Middle frontal gyrus (tissue), 1 donor: ENCODE measurements around the gene FLRT3.

Experiments used
- DNase-seq: peaks from one replicate; pipeline ENCODE4 v3.0.0-alpha.2; 2015; ENCODE audit warnings: low spot score; ENCODE audit errors: extremely low spot score

The FLRT3 gene

DNA sequence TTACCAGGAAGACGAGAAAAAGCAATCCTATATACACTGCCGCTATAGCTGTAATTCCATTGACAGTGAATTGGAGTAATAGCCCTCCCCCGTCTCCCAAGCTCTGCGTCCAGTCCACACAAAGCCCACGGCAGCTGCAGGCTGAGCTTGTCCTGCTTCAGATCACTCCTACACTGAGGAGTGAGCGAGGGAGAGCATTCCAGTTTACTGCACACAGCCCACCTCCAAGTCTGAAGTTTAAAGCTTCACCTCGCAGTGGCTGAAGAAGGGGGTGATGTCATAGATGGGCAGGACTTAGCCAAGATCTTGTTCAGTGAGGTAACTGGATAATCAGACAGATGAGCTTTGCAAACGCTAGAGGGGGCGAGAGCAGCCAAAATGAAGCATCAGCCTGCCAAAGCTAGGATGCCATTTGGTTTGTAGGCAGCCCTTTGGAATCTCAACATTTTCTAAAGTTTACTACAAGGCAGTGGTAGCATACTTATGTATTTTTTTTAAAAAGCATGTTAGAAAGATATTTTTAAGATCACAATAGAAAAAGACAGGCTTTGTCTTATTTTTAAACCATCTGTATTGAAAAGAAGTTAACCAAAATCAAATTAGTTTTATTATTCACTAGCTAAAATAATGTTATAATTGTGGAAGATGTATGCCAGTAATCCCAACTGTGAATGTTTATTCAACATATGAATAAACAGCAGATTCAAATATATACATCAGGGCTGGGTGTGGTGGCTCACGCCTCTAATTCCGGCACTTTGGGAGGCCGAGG, at the start of gene FLRT3:
TSS of gene FLRT3 (minus strand) at position 213 of the 772 bp plus-strand sequence. CDS start 10,106 bp downstream, outside the sequence.
- peak; percentile 79 for DNase-seq

DNA sequence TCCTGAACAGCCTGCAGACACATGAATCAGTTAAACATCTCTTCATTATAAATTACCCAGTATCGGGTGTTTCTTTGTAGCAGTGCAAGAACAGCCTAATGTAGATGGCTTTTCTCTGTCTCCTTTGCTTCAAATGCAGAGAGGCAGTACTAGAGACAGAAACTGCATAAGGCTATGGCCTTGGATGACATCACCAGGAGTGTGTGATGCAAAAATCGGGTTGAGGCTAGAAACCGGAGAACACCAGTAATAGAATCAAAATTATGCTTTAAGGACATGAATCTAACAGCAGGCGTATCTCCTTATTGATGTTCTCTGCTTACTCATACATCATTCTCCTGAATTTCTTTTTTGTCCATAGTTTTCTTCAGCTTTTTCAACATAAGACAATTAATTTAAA, 49.3 kb upstream of the FLRT3 start:
- DNase-seq, result no peak

DNA sequence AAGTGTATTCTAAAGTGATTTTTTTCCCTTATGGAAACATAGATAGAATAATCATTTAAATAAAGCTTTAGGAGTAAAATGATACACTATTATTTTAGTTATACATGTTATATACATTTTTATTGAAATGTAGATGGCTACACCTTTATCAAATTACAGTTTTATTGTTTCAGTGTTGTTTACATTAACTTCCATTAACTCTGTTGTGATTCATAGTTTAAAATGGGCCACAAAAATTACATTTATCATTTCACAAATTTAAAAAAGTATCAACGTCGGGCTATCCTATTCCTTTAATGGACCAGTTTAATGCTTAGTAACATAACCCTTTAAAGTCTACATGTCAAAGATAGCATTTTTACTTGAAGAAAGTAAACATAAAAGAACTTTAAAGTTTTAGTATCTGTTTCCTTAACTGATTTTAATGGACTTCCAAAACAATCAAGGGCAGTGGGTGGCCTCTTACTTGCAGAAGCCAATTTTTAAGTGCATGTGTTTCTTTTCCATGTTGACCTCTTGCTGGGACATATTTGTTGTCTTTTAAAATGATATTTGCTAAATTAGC, 47.8 kb upstream of the FLRT3 start:
- DNase-seq, result no peak

DNA sequence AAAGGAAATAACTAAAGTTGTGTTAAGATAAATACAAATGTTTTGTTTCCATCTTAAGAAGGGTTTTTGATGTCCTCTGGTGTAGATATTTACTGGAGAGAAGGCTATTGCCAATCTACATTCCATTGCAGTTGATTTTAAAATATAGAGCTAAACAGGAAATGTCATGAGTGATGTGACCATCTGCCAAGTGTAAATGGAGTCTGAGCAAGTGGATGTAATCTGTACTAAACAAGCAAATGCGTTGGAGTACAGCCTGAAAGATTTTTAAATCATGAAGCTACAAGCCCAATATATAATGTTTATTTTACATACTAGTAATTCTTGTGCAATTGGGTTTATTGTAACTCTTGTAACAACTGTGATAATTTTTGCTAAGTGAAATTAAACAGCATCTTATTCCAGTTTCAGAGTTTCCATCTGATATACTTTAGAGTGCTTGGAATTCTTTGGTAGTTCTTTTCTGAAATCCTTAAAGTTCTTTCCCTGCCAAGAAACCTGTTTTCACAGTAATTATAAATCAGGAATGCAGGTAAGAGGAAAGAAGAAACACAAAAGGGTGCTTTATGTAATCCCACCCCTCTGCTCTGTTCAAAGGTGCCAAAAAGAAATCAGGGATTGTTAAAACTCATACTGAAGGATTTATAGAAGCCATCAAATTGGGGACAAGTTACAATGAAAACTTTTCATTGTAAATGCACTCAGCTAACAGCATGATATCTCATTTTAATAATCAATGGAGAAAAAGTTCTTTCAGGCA, 47.2 kb upstream of the FLRT3 start:
- no peak for DNase-seq

DNA sequence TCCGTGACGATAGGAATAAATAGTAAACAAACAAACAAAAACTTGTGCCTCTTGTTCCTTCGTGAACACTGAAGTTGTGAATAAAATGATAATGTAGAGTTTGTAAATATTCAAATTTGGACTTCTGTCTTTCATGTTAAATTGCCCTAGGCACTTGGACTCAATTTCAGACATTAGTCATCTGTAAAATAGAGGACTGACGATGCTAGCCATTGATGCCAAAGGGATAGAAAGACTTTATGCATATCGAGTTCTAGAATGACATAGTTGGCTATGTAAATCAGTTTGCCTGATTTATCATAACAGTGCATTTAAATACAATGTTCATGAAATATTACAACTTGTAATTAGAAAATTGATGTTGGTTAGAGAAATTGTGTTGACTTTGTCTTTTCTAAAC, 45.9 kb upstream of the FLRT3 start:
- DNase-seq, result no peak

DNA sequence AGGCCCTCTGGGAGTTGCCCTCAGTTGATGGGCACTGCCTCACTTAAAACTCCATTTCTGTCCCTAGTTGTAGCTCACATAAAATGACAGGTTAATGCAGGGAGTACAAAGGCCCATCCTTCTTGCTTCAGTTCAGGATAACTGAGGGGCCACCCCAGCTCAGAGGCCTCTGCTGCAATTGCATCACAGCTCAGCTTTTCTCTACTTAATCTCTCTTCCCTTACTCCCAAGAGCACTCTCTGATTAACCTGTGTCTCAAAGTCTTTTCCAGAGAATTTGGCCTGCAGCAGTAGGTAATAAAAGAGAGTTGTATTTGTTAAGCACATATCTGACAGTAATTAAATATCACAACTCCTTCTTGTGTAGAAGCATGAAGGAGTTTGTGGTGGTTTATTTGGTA, 40.9 kb upstream of the FLRT3 start:
- DNase-seq, result no peak

DNA sequence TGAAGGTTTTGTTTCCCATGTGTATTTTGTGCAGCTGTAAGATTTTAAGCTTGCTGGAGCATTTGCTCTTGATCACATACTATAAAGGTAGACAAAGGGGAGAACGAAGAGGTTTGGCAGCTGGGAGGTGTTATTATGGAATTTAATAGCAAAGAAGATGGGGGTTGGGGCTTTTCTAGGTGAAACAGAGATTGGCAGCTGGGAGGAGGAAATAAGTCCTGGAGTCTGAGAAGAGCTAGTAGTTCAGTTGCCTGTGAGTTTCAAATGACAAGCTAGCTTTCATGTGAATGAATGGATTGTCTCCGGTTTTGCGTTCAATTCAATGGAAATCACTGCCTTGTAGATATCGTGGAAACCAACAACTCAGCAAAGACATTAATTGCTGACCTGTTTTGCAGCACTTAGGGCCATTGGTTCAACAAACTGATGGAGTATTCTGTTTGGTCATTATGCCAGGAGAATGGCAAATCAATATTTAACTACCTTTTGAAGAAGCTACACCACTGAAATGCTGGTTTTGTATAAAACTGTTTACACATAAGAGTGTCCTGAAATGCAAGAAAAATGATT, 38.1 kb upstream of the FLRT3 start:
- DNase-seq, result no peak

DNA sequence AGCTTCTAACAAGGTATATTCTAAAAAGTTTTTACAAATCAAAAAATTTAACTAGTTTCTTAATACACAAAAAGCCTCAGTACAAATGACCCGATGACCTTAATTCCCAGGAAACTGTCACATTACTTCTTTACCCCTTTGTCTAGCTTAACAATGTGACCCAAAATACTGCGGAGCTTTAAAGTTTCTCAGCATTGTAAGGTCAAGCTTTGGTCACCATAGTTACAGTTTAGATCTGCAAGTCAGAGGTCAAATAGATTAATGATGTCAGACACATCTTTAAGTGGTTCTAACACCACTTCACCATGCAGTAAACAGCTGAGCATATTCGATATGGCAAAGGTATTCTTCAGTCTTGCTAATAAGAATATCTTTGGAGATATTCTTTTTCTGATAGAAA, 36.8 kb upstream of the FLRT3 start:
- no peak for DNase-seq

DNA sequence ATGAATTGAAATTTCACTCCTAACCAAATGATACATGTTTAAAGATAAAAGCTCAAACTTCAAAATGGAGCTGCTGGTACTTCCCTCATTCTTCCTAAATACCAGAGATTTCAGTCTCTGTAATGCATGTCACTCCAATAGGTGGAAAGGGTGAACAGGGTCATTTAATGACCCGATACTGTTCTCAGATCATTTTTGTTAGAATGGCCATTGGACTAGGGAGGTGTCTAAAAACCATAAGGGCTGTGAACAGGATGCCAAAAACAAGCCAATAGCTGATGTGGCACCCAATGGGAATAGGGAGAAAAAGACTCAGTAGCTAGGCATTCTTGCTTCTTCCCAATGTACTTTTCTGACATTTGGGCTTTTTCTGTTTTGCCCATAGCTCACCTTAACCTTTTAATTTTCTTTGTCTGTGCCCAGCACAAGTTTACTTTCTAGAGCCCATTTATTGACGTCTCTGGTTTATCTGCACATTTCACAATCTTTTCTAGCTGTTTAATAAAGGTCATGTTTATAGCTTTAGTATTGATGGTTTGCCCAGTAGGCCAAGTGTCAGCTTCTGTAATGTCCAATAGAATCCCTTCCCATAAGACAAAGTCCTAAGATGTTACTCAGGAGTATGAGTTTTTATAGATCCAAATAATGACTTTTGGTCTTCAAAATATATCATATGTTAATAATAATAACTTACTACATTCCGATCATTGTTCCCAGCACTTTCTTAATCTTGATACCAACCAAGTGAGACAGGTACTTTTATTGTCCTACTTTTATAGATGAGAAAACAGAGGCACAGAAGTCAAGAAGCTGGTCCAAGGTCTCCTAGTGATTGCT, 24.3 kb upstream of the FLRT3 start:
- no peak for DNase-seq

DNA sequence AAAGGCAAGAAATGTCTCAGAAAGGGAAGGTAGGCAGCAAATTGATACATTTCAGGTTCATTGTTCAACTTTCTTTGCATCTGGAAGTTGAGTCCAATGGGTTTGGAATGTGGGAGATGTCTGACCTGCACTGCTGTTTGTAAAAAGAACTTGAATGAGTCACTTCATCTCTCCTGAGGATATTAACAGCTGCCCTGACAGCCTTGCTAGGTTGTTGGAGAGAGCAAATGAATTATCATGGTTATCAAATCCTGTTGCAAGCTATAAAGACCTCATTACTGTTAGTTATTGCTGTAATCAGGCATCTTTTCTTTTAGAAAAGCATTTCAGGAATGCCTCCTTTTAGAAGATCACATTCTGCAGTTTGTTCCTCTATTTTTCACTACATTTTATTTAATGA, 23.0 kb upstream of the FLRT3 start:
- DNase-seq, result no peak

DNA sequence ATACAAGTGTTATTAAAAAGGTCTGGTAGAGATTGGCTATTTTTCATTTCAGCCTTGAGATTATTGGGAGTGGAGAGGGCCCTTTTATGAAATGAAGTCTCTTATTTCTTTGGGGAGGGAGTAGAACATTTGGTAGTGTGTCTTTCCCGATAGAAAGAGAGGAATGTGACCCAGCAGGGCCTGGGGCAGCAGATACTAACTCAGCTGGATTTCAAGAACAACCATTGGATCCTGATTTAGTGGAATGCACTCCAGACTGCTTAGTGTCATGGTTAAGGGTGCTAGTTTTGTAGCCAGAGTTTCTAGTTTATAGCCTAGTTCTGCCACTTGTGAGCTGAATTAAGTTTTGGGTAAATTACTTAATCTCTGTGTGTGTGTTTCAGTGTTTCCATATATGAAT, 18.4 kb upstream of the FLRT3 start:
- DNase-seq, result no peak

DNA sequence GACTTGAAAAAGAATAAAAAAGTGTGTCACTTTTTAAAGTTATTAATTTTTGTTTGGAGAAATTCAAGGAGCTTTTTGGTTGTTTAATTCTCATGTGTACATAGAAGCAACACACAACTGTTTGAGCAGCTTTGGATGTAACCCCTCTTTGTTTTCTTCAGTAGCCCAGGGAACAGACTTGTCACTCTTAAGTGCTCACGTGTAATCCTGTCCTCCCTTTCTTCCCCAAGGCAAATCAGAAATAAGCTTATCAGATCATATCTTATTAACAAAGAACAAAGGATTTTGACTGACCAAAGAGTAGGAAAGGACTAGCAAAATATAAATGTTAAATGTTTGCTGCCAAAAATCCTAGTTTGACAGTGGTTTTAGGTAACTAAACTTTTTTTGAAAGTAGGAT, 7.3 kb upstream of the FLRT3 start:
- DNase-seq, result no peak

DNA sequence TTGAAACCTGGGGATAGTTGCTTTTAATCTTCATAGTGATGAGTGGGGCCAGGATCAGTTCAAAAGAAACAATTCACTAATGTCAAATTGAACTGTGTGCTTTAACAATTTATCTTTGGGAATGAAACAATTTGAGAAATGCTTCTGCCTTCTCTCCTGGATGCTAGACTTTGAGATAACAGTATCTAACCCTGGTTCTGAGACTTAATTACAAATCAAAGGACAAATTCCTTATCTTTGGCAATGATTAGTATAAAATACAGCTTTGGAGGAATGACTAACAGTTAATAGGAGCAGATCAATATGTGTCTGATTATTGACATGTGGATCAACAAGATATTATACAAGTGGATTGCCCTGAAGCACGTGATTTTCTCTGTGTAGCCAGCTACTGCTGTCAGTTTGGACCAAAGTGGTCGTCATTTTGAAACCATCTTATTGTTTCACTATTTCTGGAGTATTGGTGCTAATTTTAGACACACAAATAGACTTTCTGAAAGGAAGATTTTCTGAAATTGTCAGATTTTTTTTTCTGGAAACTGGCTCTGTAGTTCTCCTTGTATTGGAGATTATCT, 6.2 kb upstream of the FLRT3 start:
- no peak for DNase-seq

DNA sequence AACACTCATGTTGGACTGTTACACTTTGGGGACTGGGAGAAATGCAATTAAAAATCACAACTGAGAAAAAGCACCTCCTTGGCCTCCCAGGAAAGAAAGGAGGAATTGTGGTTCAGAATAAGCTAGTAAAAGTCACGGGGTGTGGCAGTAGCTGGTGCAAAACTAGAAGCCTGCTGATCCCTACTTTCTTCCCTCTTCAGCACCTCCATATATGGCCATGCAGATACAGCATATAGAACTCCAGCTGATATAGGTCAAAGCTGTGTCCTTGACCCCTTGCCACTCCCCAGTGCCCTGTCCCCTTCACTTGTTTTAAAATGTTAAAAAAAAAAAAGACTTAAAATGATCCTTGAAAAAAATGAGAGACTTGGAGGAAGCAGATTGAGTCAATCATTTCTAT, 5.5 kb upstream of the FLRT3 start:
- DNase-seq, result no peak

DNA sequence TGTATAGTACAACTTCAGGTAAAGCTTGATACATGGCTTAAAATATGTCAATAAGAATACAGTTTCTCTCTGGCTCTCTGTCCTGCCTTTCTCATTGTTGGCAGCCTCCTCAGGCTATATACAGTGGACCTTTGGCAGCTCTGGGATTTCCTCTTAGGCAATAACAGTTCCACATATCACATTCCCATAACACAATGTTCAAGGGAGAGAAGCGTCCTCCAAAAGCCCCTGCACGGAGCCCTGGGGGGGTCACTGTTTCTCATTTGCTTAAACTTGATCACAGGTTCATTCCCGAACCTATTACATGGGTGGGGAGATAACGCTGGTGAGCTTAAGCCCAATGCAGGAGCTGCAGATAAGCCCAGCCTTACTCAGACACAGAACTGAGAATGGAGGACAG, 4.4 kb upstream of the FLRT3 start:
- no peak for DNase-seq

DNA sequence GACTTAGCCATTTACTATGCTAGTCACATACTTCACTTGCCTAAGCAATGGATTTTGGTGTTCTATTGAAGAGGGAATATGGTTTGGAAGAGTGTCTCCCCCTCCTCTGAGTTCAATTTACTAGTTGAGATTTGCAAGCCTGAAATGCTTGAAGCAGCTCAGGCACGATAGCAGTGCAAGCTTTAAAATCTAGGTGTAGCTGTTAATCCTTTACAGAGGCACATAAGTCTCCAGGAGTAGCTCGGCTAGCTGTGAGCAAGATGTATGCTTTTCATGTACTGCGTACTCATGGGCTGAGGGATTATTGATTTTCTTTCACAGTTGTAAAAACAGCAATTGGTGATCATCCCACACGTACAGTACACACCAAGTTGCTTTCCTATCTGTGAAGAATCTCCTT, 726 bp downstream of the FLRT3 start:
- no peak for DNase-seq

DNA sequence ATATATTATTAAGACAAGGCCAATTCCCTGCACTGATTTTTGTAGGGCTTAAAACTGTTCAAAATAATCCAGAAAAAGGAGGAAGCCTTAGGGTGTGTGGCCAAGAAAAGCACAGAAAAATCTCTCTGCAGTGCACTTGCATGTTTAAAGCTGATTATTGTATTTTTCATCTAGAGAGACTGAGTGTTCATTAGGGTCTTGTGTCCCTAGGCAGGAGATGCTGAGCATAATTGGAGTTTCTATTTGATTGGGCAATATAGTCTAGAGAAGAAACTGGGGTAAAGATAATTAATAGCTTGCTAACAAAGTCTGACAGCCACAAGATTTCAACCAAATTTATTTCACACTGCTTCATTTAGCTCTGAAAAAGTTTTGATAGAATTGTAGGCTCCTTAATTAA, 2.4 kb downstream of the FLRT3 start:
- DNase-seq, result no peak

DNA sequence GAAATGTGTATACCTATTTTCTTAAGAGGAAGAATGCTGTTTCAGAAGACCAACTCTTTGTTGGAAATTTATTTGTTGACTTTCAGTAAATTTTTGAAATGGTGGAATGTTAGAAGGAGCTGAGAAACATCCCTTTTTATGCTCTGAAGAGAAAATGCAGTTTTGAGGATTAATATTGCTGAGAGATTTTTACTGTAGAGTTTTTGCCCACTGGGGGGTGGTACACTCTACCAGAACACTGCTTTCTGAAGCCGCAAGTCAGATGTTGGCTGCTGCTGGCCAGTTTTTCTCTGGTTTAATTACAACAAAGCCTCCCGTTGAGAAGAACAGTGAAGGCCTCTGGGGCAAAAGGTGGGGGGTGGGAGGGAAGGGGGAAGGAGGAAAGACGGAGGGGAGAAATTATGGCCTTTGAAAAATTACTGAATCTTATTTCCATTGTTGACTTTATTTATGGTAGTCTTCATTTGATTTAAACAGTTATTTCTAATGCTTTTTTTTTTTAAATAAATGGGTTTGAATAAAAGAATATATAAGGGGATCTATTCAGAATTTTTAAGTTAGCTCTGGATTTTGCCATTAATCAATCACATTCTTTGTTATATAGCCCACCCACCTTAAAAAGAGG, 3.0 kb downstream of the FLRT3 start:
- peak; percentile 60 for DNase-seq

DNA sequence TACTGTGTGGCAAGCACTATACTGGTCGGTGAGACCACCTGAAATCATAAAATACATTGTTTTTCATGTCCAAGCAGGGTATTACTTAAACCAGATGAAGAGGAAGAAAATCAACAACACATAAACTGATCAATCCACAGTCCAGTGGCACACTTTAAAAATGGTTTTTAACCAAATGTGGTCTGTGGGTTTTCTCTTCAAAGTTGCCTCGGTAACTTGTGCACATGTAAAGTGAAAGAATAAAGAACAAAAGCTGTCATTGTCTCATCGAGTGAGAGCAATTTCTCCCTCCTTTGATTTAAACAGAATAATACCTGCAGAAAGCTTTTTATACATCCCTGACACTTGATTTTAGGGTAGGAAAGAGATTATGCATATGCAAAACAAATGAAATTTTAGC, 3.7 kb downstream of the FLRT3 start:
- DNase-seq, result no peak

DNA sequence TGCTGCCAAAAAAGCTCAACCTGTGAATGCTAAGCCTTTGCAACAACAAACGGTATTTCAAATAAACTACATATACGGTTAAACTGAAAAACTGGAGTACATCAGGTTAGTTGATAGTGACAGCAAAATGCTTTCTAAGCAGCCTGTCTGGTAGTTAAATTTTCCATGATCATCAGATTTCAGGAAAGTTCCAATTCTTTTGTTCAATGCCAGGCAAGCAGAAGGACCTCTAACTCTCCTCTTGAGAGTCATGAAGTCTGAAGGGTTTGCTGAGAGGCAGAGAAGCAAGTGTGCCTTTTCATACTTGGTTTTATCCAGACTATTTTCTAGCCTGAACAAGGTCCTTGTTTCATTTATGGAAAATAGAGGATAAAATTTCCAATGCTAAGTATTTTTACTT, 4.5 kb downstream of the FLRT3 start:
- DNase-seq, result no peak

DNA sequence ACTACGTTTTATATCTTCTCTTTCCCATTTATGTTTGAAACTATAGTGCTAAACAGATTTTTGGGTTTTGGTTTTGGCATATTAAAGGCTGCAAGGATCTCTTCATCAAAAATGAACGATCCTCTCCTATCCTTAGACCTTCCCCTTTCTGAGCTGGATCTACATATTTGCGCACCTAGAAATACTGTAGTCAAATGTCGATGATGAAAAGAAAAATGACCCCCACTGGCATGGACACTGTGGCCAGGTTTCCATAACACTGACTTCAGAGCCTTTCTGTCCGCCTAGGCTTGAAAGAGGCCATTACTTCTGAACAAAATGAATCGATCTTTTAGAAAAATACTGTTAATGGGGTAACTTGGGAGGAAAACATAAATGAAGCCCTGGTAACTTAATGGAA, 5.8 kb downstream of the FLRT3 start:
- no peak for DNase-seq
